HG03469 (cell line): ENCODE measurements around the gene C1GALT1C1.

Source experiments
- ATAC-seq: cut with Tn5 transposase; IDR thresholded peaks from one replicate; pipeline ENCODE4 v1.9.1; 2021; ENCODE audit warnings: mild to moderate bottlenecking, moderate library complexity, moderate number of reproducible peaks; ENCODE audit not compliant: unreplicated experiment

C1GALT1C1 gene

GRCh38 chrX:120585702-120586101 is 44.2 kb downstream of the C1GALT1C1 start:
- no peak for ATAC-seq
